Measurements from ENCODE around the gene MRPS22. TPM values are rescaled to one million over a fixed set of nuclear protein-coding genes. Genes with fewer than 3 reads are reported as not detected.

MRPS22 gene
- total and polyA plus RNA-seq, 2 experiments from 2014 or later = 63.4 to 89.2 TPM

GRCh38 chr3:139307601-139308555 lies 35.9 kb upstream of the MRPS22 start:
- no peak for DNase-seq (ENCODE audit: low read depth in 1 of 2, low spot score in 1 of 2)
- TF ChIP-seq CTCF (IDR thresholded peaks at IDR 0.05; ENCODE audit: low read depth, low read length) = no peak
- no peaks in the 10 kb centered on the region for H3K4me1 ChIP-seq (ENCODE audit: low read depth)

GRCh38 chr3:139308560-139308959 lies 35.3 kb upstream of the MRPS22 start:
- no peak for TF ChIP-seq CTCF (IDR thresholded peaks at IDR 0.05; ENCODE audit: low read depth, low read length)
- DNase-seq (ENCODE audit: low read depth in 1 of 2, low spot score in 1 of 2) = no peak
- H3K9me3 ChIP-seq (ENCODE audit: low read depth) = no peaks in the 10 kb centered on the region
- H3K4me3 ChIP-seq = no peak overlapping the region
- H3K27ac ChIP-seq = no peak overlapping the region
- H3K4me1 ChIP-seq (ENCODE audit: low read depth) = no peaks in the 10 kb centered on the region
- no peaks in the 10 kb centered on the region for H3K27me3 ChIP-seq
- no peaks in the 10 kb centered on the region for H3K36me3 ChIP-seq

More at GRCh38 chr3:139307601-139308555, 35.9 kb upstream of the MRPS22 start:
- Histone ChIP-seq H3K27ac (no peak overlapping the region), H3K4me3 (no peak overlapping the region), H3K27me3 (no peaks in the 10 kb centered on the region), H3K36me3 (no peaks in the 10 kb centered on the region), H3K9me3 (ENCODE audit: low read depth) (no peaks in the 10 kb centered on the region)

GRCh38 chr3:139309061-139309591 lies 34.7 kb upstream of the MRPS22 start:
- TF ChIP-seq CTCF (IDR thresholded peaks at IDR 0.05; ENCODE audit: low read depth, low read length) = no peak
- Histone ChIP-seq H3K36me3 (no peaks in the 10 kb centered on the region), H3K27ac (no peak overlapping the region), H3K4me1 (ENCODE audit: low read depth) (no peaks in the 10 kb centered on the region), H3K9me3 (ENCODE audit: low read depth) (no peaks in the 10 kb centered on the region), H3K27me3 (no peaks in the 10 kb centered on the region), H3K4me3 (no peak overlapping the region)
- DNase-seq (ENCODE audit: low read depth in 1 of 2, low spot score in 1 of 2) = no peak

GRCh38 chr3:139309880-139310279 lies 33.9 kb upstream of the MRPS22 start:
- Histone ChIP-seq H3K9me3 (ENCODE audit: low read depth) (no peaks in the 10 kb centered on the region), H3K27me3 (no peaks in the 10 kb centered on the region), H3K4me1 (ENCODE audit: low read depth) (no peaks in the 10 kb centered on the region), H3K27ac (no peak overlapping the region), H3K4me3 (no peak overlapping the region), H3K36me3 (no peaks in the 10 kb centered on the region)
- DNase-seq (ENCODE audit: low read depth in 1 of 2, low spot score in 1 of 2) = peak in 1 of 2 donors; percentile 49
- no peak for TF ChIP-seq CTCF (IDR thresholded peaks at IDR 0.05; ENCODE audit: low read depth, low read length)

GRCh38 chr3:139310474-139310933 lies 33.3 kb upstream of the MRPS22 start:
- H3K9me3 ChIP-seq (ENCODE audit: low read depth) = no peaks in the 10 kb centered on the region
- H3K4me3 ChIP-seq = no peak overlapping the region
- no peaks in the 10 kb centered on the region for H3K4me1 ChIP-seq (ENCODE audit: low read depth)
- peak in 1 of 2 donors; percentile 78 for DNase-seq (ENCODE audit: low read depth in 1 of 2, low spot score in 1 of 2)
- no peaks in the 10 kb centered on the region for H3K36me3 ChIP-seq
- H3K27me3 ChIP-seq = no peaks in the 10 kb centered on the region
- TF ChIP-seq CTCF (IDR thresholded peaks at IDR 0.05; ENCODE audit: low read depth, low read length) = no peak
- no peak overlapping the region for H3K27ac ChIP-seq
